Femur (tissue), 1 donor: ENCODE measurements around the gene PRR4.

ENCODE experiments used
- DNase-seq: peaks from one replicate; pipeline ENCODE4 v3.0.0-alpha.2; 2017

The PRR4 gene

GRCh38 chr12:10849425-10849878 lies at the start of gene PRR4:
PRR4 (minus strand) TSS chr12:10849475; CDS start chr12:10849437, 38 bp downstream.
- no peak for DNase-seq

- no peak for DNase-seq
Measured at GRCh38 chr12:10896854-10897253, 47.6 kb upstream of the PRR4 start.

GRCh38 chr12:10891937-10892336 lies 42.7 kb upstream of the PRR4 start:
- DNase-seq: no peak

GRCh38 chr12:10889226-10889625 lies 40.0 kb upstream of the PRR4 start:
- DNase-seq: no peak

GRCh38 chr12:10884086-10884725 lies 34.9 kb upstream of the PRR4 start, which contains the start of gene PRH1:
PRH1 (minus strand) TSS chr12:10884255; CDS start chr12:10884217, 38 bp downstream.
- no peak for DNase-seq

- DNase-seq: no peak
Measured at GRCh38 chr12:10873378-10873777, 24.1 kb upstream of the PRR4 start.

- DNase-seq: no peak
Measured at GRCh38 chr12:10867381-10867780, 18.1 kb upstream of the PRR4 start.

GRCh38 chr12:10863512-10864218 lies 14.4 kb upstream of the PRR4 start:
- no peak for DNase-seq

GRCh38 chr12:10861366-10861765 lies 12.1 kb upstream of the PRR4 start:
- DNase-seq: no peak

GRCh38 chr12:10855807-10856206 lies 6.5 kb upstream of the PRR4 start:
- DNase-seq: no peak

- DNase-seq: no peak
Measured at GRCh38 chr12:10853776-10854175, 4.5 kb upstream of the PRR4 start.

- no peak for DNase-seq
Measured at GRCh38 chr12:10851243-10851858, 2.1 kb upstream of the PRR4 start.

- no peak for DNase-seq
Measured at GRCh38 chr12:10847744-10848143, 1.5 kb downstream of the PRR4 start.

GRCh38 chr12:10842862-10843261 lies 6.4 kb downstream of the PRR4 start:
- DNase-seq: no peak

- DNase-seq: no peak
Measured at GRCh38 chr12:10838461-10838860, 10.8 kb downstream of the PRR4 start.

GRCh38 chr12:10829994-10830393 lies 19.3 kb downstream of the PRR4 start:
- no peak for DNase-seq

- no peak for DNase-seq
Measured at GRCh38 chr12:10826258-10826657, 23.0 kb downstream of the PRR4 start, which contains the start of gene TAS2R10. TAS2R10 (minus strand) TSS chr12:10826358; CDS start chr12:10826269, 89 bp downstream.

- no peak for DNase-seq
Measured at GRCh38 chr12:10824957-10825356, 24.3 kb downstream of the PRR4 start.

- no peak for DNase-seq
Measured at GRCh38 chr12:10811883-10812536, 37.3 kb downstream of the PRR4 start.

- DNase-seq: no peak
Measured at GRCh38 chr12:10810068-10810467, 39.2 kb downstream of the PRR4 start, which contains the start of gene TAS2R9. TAS2R9 (minus strand) TSS chr12:10810168; CDS start chr12:10810075, 93 bp downstream.

GRCh38 chr12:10807186-10807585 lies 42.1 kb downstream of the PRR4 start, which contains the start of gene TAS2R8:
TAS2R8 (minus strand) TSS chr12:10807286; CDS start chr12:10806980, 306 bp downstream.
- DNase-seq: no peak

GRCh38 chr12:10802587-10802986 lies 46.7 kb downstream of the PRR4 start, which contains the start of gene TAS2R7:
TAS2R7 (minus strand) TSS chr12:10802627; CDS start chr12:10802570, 57 bp downstream.
- no peak for DNase-seq

GRCh38 chr12:10801741-10802140 lies 47.5 kb downstream of the PRR4 start:
- DNase-seq: no peak
